HEK293T (cell line): Measurements from ENCODE around the gene INHBC.
"Not testable (repeated sequence)": the region's sequence is repeated elsewhere in the genome, so short reads cannot be mapped to it uniquely, and the experiment has no call there.

Experiments
- CTCF ChIA-PET: fragments of 350-600 bp; formaldehyde crosslinking; extraction: SDS; loops from one replicate; lab custom pipeline; 2021; ENCODE audit warnings: antibody characterized with exemption, inconsistent platforms; lab: Yijun Ruan, JAX
- POLR2A ChIA-PET: fragments of 350-600 bp; formaldehyde crosslinking; extraction: SDS; loops from one replicate; lab custom pipeline; 2020; ENCODE audit warnings: antibody characterized with exemption, inconsistent platforms; lab: Yijun Ruan, JAX
- DNase-seq: peaks from one replicate; pipeline ENCODE4 v3.0.0; 2012; ENCODE audit warnings: mixed read lengths; ENCODE audit errors: extremely low spot score
- ARNT ChIP-seq: fragments of 450-650 bp; IDR thresholded peaks from 2 replicates; pipeline ENCODE4 v1.6.1; 2017; ENCODE audit warnings: mild to moderate bottlenecking
- BHLHE40 ChIP-seq: fragments of 450-650 bp; IDR thresholded peaks from 2 replicates; pipeline ENCODE4 v1.6.1; 2016; ENCODE audit warnings: mild to moderate bottlenecking, moderate library complexity, borderline replicate concordance
- CTBP1 ChIP-seq: fragments of 450-650 bp; IDR thresholded peaks from 2 replicates; pipeline ENCODE4 v1.6.1; 2016; ENCODE audit warnings: borderline replicate concordance
- ELF4 ChIP-seq: fragments of 450-650 bp; IDR thresholded peaks from 2 replicates; pipeline ENCODE4 v1.6.1; 2017; ENCODE audit warnings: antibody characterized with exemption
- FOXA1 ChIP-seq: fragments of 450-650 bp; IDR thresholded peaks from 2 replicates; pipeline ENCODE4 v1.6.1; 2016; ENCODE audit warnings: mild to moderate bottlenecking
- FOXK2 ChIP-seq: fragments of 450-650 bp; IDR thresholded peaks from 2 replicates; pipeline ENCODE4 v1.6.1; 2016; ENCODE audit warnings: mild to moderate bottlenecking
- FOXM1 ChIP-seq: fragments of 450-650 bp; IDR thresholded peaks from 2 replicates; pipeline ENCODE4 v1.6.1; 2017; ENCODE audit warnings: mild to moderate bottlenecking, borderline replicate concordance
- HDGF ChIP-seq: fragments of 450-650 bp; IDR thresholded peaks from 2 replicates; pipeline ENCODE4 v1.6.1; 2017; ENCODE audit warnings: antibody characterized with exemption, borderline replicate concordance
- L3MBTL2 ChIP-seq: fragments of 450-650 bp; conservative IDR thresholded peaks from 2 replicates; pipeline ENCODE4 v1.6.1; 2016; ENCODE audit warnings: mild to moderate bottlenecking
- LEF1 ChIP-seq: fragments of 450-650 bp; IDR thresholded peaks from 2 replicates; pipeline ENCODE4 v1.6.1; 2017; ENCODE audit warnings: mild to moderate bottlenecking, borderline replicate concordance
- NFRKB ChIP-seq: fragments of 450-650 bp; IDR thresholded peaks from 2 replicates; pipeline ENCODE4 v1.6.1; 2016; ENCODE audit warnings: mild to moderate bottlenecking, moderate library complexity
- PKNOX1 ChIP-seq: fragments of 450-650 bp; IDR thresholded peaks from 2 replicates; pipeline ENCODE4 v1.6.1; 2016
- SP1 ChIP-seq: fragments of 450-650 bp; IDR thresholded peaks from 2 replicates; pipeline ENCODE4 v1.6.1; 2017
- SUZ12 ChIP-seq: fragments of 450-650 bp; IDR thresholded peaks from 2 replicates; pipeline ENCODE4 v1.6.1; 2016; ENCODE audit warnings: mild to moderate bottlenecking
- TARDBP ChIP-seq: fragments of 450-650 bp; IDR thresholded peaks from 2 replicates; pipeline ENCODE4 v1.6.1; 2016
- ZNF384 ChIP-seq: fragments of 450-650 bp; IDR thresholded peaks from 2 replicates; pipeline ENCODE4 v1.6.1; 2016

The INHBC gene

DNA sequence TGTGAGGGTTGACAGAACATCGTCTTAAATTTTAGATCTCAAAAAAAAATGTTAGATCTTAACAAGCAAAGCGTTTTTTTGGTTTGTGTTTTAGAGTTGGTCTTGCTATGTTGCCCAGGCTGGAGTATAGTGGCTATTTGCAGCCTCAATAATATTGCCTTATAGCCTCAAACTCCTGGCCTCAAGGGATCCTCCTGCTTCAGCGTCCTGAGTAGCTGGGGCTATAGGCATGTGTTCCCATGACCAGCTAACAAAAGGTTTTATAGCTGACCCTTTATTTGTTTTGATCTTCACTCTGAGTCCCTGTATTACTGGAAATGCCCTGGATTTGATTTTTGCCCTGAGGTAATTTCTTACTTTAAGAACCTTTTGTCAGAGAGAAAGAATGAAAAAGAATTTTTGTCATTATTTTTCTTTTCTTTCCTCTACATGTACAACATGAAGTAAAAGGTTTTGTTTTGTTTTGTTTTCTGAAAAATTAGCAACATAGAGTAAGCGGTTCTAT, 5.2 kb downstream of the INHBC start:
- TF ChIP-seq ARNT (no peak), PKNOX1 (no peak), CTBP1 (no peak), TARDBP (no peak), ELF4 (no peak), BHLHE40 (no peak), ZNF384 (no peak)
- no peak for DNase-seq
- ChIA-PET POLR2A (no interaction called here), CTCF (interaction anchor here (0.7 kb wide), 1 partner anchor 8 kb away, joined by 3 read pairs; no protein-coding TSS in a partner anchor)

DNA sequence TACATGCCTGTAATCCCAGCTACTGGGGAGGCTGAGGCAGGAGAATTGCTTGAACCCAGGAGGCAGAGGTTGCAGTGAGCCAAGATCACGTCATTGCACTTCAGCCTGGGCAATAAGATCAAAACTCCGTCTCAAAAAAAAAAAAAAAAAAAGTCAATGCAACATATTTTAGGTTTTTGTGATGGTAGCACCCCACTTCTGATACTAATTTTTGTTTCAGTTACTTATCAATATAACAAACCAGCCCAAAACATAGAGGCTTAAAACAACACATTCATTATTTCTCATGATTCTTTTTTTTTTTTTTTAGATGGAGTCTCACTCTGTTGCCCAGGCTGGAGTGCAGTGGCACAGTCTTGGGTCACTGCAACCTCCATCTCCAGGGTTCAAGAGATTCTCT, 6.8 kb downstream of the INHBC start:
- CTCF ChIA-PET, POLR2A ChIA-PET, DNase-seq: not testable (repeated sequence)

GRCh38 chr12:57441846-57442427, 7.4 kb downstream of the INHBC start:
- DNase-seq: no peak
- TF ChIP-seq BHLHE40 (no peak), ZNF384 (no peak), TARDBP (no peak), L3MBTL2 (no peak), SUZ12 (no peak), ARNT (no peak), FOXK2 (no peak), FOXA1 (no peak), PKNOX1 (no peak), FOXM1 (no peak), NFRKB (no peak), CTBP1 (no peak), LEF1 (no peak), ELF4 (no peak), SP1 (no peak), HDGF (no peak)
- CTCF ChIA-PET: no interaction called here
- POLR2A ChIA-PET: no interaction called here

DNA sequence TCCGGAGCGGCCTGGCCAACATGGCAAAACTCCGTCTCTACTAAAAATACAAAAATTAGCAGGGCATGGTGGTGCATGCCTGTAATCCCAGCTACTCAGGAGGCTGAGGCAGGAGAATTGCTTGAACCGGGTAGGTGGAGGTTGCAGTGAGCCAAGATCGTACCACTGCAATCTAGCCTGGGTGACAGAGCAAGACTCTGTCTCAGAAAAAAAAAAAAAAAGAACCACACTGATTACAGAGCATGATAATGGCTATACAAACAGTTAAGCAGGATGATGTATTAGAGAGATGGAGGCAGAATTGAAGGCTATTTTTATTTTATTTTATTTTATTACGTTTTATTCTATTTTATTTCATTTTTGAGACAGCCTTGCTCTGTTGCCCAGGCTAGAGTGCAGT, 9.8 kb downstream of the INHBC start:
- CTCF ChIA-PET: interaction anchor here (0.6 to 1.3 kb wide), 4 partner anchors 9 to 332 kb away, joined by 3 to 4 read pairs (median 3); no protein-coding TSS in a partner anchor
- DNase-seq, POLR2A ChIA-PET: not testable (repeated sequence)

DNA sequence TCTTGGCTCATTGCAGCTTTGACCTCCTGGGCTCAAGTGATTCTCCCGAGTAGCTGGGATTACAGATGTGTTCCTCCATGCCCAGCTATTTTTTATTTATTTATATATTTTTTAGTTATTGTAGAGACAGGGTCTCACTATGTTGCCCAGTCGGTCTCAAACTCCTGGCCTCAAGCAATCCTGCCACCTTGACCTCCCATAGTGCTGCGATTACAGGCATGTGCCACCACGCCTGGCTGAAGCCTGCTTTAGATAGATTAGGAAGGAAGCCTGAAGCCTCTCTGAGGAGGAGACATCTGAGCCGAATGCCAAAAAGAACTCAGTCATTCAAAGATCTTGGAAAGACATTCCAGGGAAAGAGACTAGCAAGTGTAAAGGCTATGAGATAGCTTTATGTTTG, 10.2 kb downstream of the INHBC start:
- CTCF ChIA-PET: interaction anchor here (0.6 to 1.3 kb wide), 4 partner anchors 8 to 332 kb away, joined by 3 to 4 read pairs (median 3); no protein-coding TSS in a partner anchor
- POLR2A ChIA-PET: interaction anchor here (0.7 to 0.8 kb wide), 2 partner anchors 9 to 15 kb away, joined by 3 to 4 read pairs; no protein-coding TSS in a partner anchor
- TF ChIP-seq FOXK2: no peak
- no peak for TF ChIP-seq ARNT
- no peak for TF ChIP-seq TARDBP
- no peak for TF ChIP-seq FOXM1
- TF ChIP-seq CTBP1: no peak
- no peak for TF ChIP-seq PKNOX1
- no peak for TF ChIP-seq FOXA1
- TF ChIP-seq LEF1: no peak
- TF ChIP-seq HDGF: no peak
- no peak for TF ChIP-seq SP1
- no peak for TF ChIP-seq SUZ12
- TF ChIP-seq L3MBTL2: no peak
- no peak for TF ChIP-seq ZNF384
- DNase-seq: no peak

DNA sequence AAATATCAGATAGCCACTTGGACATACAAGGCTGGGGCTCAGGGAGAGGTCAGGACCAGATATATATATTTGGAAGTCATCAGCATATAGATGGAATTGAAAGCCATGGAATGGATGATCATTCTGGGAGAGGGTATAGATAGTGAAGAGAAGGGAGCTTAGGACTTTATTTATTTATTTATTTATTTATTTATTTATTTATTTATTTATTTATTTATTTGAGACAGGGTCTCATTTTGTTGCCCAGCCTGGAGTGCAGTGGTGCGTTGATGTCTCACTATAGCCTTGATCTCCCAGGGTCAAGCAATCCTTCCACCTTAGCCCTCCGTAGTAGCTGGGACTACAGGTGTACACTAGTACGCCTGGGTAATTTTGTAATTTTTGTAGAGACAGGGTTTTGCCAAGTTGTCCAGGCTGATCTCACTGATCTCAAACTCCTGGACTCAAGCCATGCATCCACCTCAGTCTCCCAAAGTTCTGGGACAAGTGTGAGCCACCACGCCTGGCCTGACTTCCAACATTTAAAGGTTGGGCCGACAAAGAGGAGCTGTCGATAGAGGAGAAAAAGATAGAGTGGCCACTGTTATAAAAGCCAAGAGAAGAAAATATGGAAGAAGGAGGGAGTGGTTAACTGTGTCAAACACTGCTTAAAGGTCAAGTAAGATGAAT, 11.8 kb downstream of the INHBC start:
- no peak for TF ChIP-seq L3MBTL2
- TF ChIP-seq ARNT: no peak
- no peak for TF ChIP-seq NFRKB
- no peak for TF ChIP-seq CTBP1
- TF ChIP-seq ELF4: no peak
- no peak for DNase-seq
- POLR2A ChIA-PET: interaction anchor here (2.7 kb wide), 1 partner anchor 9 kb away, joined by 8 read pairs; the partner anchor contains the start of gene INHBE
- CTCF ChIA-PET: interaction anchor here (0.5 kb wide), 1 partner anchor 31 kb away, joined by 3 read pairs; no protein-coding TSS in a partner anchor

- CTCF ChIA-PET: no interaction called here
- TF ChIP-seq LEF1 (no peak), L3MBTL2 (no peak), ZNF384 (no peak), FOXA1 (no peak), ELF4 (no peak), PKNOX1 (no peak), NFRKB (no peak), HDGF (no peak), SUZ12 (no peak), CTBP1 (no peak), FOXK2 (no peak), TARDBP (no peak), BHLHE40 (no peak), FOXM1 (no peak), SP1 (no peak)
- POLR2A ChIA-PET: no interaction called here
Observed at GRCh38 chr12:57448669-57449068, 14.1 kb downstream of the INHBC start.

More at GRCh38 chr12:57448669-57449068, 14.1 kb downstream of the INHBC start:
- DNase-seq: no peak
